HFFc6 (cell line): ENCODE results near the gene PALB2. TPM values are rescaled to one million over a fixed set of nuclear protein-coding genes. Genes with fewer than 3 reads are reported as not detected.
"Not testable (repeated sequence)": the region's sequence is repeated elsewhere in the genome, so short reads cannot be mapped to it uniquely, and the experiment has no call there.

ENCODE experiments used
- DNase-seq: peaks from one replicate; pipeline ENCODE4 v3.0.0-alpha.2; 2018
- H3K27ac Mint-ChIP-seq: 2 replicates; pipeline ENCODE4 v1.8.0; 2020; ENCODE audit warnings: mild to moderate bottlenecking, mixed read lengths
- H3K27me3 Mint-ChIP-seq: 2 replicates; pipeline ENCODE4 v1.8.0; 2021; ENCODE audit warnings: mild to moderate bottlenecking, moderate library complexity, mixed read lengths; ENCODE audit not compliant: insufficient read depth
- H3K36me3 Mint-ChIP-seq: 2 replicates; pipeline ENCODE4 v1.8.0; 2021; ENCODE audit warnings: low read depth, mixed read lengths
- H3K4me1 Mint-ChIP-seq: 2 replicates; pipeline ENCODE4 v1.8.0; 2020; ENCODE audit warnings: low read depth, mixed read lengths
- H3K4me3 Mint-ChIP-seq: 2 replicates; pipeline ENCODE4 v1.8.0; 2020; ENCODE audit warnings: mild to moderate bottlenecking, moderate library complexity, mixed read lengths
- H3K9me3 Mint-ChIP-seq: 2 replicates; pipeline ENCODE4 v1.8.0; 2020; ENCODE audit warnings: mild to moderate bottlenecking, mixed read lengths
- CTCF ChIP-seq: fragments of 200-600 bp; sonication (generic); IDR thresholded peaks from 2 replicates; pipeline ENCODE4 v1.5.0; 2021; ENCODE audit warnings: antibody characterized with exemption, mild to moderate bottlenecking
- total RNA-seq, 6 experiments: library from RNA; stranded (reverse); fragmentation: NEBNext Ultra II Directional; extraction: Animal tissue kit (Norgen Biotek cat#: 25700); gene quantifications; 2 replicates in 1 of 6; 3 replicates in 5 of 6; pipeline ENCODE4 v1.2.3, GENCODE V29; 2021

Gene PALB2
- total RNA-seq, 6 experiments from 2014 or later: 10.5 to 13.9 (median 12.2) TPM

- no peaks in the 10 kb centered on the region for H3K27me3 Mint-ChIP-seq
- DNase-seq: peak; percentile 32
- H3K27ac Mint-ChIP-seq: peak overlapping the region; percentile 51
- peaks cover 26% of the 10 kb centered on the region for H3K36me3 Mint-ChIP-seq
- H3K4me3 Mint-ChIP-seq: no peak overlapping the region
- no peak for TF ChIP-seq CTCF
- no peaks in the 10 kb centered on the region for H3K9me3 Mint-ChIP-seq
- H3K4me1 Mint-ChIP-seq: peaks cover 39% of the 10 kb centered on the region
Observed at GRCh38 chr16:23584186-23585076, 56.7 kb downstream of the PALB2 start.

DNA sequence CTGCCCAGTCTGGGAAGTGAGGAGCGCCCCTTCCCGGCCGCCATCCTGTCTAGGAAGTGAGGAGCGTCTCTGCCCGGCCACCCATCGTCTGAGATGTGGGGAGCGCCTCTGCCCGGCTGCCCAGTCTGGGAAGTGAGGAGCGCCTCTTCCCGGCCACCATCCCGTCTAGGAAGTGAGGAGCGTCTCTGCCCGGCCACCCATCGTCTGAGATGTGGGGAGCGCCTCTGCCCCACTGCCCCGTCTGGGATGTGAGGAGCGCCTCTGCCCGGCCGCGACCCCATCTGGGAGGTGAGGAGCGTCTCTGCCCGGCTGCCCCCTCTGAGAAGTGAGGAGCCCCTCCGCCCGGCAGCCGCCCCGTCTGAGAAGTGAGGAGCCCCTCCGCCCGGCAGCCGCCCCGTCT lies 57.8 kb downstream of the PALB2 start:
- H3K27ac Mint-ChIP-seq, H3K9me3 Mint-ChIP-seq, H3K4me3 Mint-ChIP-seq, H3K27me3 Mint-ChIP-seq, DNase-seq: not testable (repeated sequence)
- H3K36me3 Mint-ChIP-seq: peaks cover 29% of the 10 kb centered on the region
- peaks cover 27% of the 10 kb centered on the region for H3K4me1 Mint-ChIP-seq

DNA sequence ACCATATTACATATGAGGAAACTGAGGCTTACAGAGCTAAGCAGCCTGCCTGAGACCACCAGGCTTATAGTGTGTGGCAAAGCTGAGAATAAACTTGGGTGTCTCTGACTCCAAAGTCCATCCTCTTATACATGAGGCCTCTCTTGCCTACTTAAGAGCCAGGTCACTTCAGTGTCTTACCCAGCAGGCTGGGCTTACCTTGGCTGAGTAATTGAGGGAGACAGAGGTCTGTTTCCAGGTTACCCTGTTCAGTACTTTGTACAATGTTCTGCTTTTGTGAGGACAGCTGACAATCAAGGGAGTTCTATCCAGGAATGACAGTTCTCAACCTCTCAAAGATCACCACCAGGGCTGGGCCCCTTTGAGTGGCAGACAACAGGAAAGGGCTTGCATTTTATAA lies 59.3 kb downstream of the PALB2 start:
- no peaks in the 10 kb centered on the region for H3K9me3 Mint-ChIP-seq
- H3K4me3 Mint-ChIP-seq: no peak overlapping the region
- peaks cover 20% of the 10 kb centered on the region for H3K36me3 Mint-ChIP-seq
- no peak for TF ChIP-seq CTCF
- peaks cover 12% of the 10 kb centered on the region for H3K4me1 Mint-ChIP-seq
- DNase-seq: no peak
- no peak overlapping the region for H3K27ac Mint-ChIP-seq
- no peaks in the 10 kb centered on the region for H3K27me3 Mint-ChIP-seq

DNA sequence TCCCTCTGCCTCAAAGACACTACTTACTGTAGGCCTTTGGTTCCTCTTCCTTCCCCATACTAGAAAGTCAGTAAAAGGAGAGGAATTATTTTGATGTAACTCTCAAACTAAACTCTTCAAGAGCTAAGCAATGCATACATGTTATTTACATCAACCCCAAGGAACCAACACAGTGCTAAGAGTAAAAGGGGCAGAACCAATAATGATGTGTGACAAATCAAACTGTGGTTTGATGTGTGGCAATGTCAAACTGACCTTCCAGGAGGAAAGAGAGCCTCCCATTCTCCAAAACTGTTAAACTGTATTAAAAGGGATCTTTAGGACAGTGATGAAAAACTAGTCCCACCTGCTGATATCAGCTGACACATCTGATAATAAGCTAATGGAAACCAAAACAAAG lies 60.7 kb downstream of the PALB2 start:
- no peak overlapping the region for H3K27ac Mint-ChIP-seq
- no peak for TF ChIP-seq CTCF

DNA sequence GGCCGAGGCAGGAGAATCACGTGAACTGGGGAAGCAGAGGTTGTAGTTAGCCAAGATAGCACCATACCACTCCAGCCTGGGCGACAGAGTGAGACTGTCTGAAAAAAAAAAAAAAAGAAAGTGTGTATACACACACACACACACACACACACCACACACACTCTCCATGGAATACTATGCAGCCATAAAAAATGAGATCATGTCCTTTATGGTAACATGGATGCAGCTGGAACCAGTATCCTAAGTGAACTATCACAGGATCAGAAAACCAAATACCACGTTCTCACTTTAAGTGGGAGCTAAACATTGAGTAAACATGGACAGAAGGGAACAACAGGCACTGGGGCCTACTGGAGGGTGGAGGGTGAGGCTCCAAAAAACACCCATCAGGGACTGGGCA lies 61.7 kb downstream of the PALB2 start:
- H3K36me3 Mint-ChIP-seq: peaks cover 17% of the 10 kb centered on the region
- H3K27ac Mint-ChIP-seq: no peak overlapping the region
- no peak for DNase-seq
- H3K4me3 Mint-ChIP-seq: no peak overlapping the region
- H3K4me1 Mint-ChIP-seq: peaks cover 4% of the 10 kb centered on the region
- H3K9me3 Mint-ChIP-seq: no peaks in the 10 kb centered on the region
- no peaks in the 10 kb centered on the region; the same call in 1 of the 2 replicates for H3K27me3 Mint-ChIP-seq
- TF ChIP-seq CTCF: no peak

More for the DNA sequence above, 60.7 kb downstream of the PALB2 start:
- no peak for DNase-seq
- no peaks in the 10 kb centered on the region for H3K9me3 Mint-ChIP-seq
- H3K4me3 Mint-ChIP-seq: no peak overlapping the region
- peaks cover 12% of the 10 kb centered on the region for H3K4me1 Mint-ChIP-seq
- H3K36me3 Mint-ChIP-seq: peaks cover 19% of the 10 kb centered on the region
- no peaks in the 10 kb centered on the region for H3K27me3 Mint-ChIP-seq

DNA sequence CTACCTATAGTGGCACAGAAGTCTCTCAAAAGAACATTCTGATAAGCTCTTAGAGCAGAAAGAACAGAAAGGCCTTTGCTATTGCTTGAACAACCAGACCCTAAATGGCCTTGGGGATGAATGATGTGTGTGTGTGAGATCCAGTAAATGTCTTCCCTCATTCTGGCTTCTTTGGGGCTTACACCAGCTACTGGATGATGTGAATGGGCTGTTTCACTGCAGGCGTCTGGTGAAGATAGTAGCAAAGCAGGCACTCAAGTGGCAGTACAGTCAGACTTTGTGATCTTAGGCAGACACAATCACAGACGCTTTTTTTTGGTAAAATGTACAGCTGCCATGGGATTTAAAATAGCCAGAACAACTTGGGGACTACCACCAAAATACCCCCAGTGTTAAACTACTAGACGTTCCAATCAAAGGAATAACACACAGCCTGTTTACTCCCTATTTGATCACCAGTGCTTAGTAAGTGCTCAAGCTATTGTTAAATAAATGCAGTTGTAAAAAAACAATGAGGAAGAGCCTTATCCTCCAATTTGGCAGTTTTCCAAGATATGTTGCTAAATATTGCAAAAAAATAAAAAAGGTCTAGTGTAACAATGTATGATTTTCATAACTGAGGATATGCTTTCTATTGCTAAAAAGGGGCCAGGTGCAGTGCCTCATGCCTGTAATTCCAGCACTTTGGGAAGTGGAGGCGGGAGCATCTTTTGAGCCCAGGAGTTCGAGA lies 62.8 kb downstream of the PALB2 start:
- Mint-ChIP-seq H3K4me1 (no peaks in the 10 kb centered on the region; the same call in 1 of the 2 replicates), H3K4me3 (no peak overlapping the region), H3K9me3 (no peaks in the 10 kb centered on the region), H3K36me3 (peaks cover 13% of the 10 kb centered on the region; the same call in 1 of the 2 replicates), H3K27me3 (no peaks in the 10 kb centered on the region; the same call in 1 of the 2 replicates), H3K27ac (peak overlapping the region; percentile 44; the same call in 1 of the 2 replicates)
- DNase-seq: no peak
- TF ChIP-seq CTCF: no peak
